Activated T-helper 1 cell treated with anti-CD3 and anti-CD28 coated beads, Interleukin-12 subunit alpha, Interleukin-12 subunit beta, Interleukin-2, Interleukin-4 antibody, amounts not matched to agents 30 ng/mL and 10 ng/mL and 1 ng/mL, durations not matched to agents 14 hours and 24 hours and 36 hours (primary cell): ENCODE data around the gene R3HDM2. TPM values are rescaled to one million over a fixed set of nuclear protein-coding genes. Genes with fewer than 3 reads are reported as not detected.
"Not testable (repeated sequence)": the region's sequence is repeated elsewhere in the genome, so short reads cannot be mapped to it uniquely, and the experiment has no call there.

Source experiments
- DNase-seq: peaks from one replicate; pipeline ENCODE4 v3.0.0; 2021; ENCODE audit warnings: low spot score
- H3K27ac Mint-ChIP-seq: one replicate; pipeline ENCODE4 v1.8.0; 2021; ENCODE audit warnings: mild to moderate bottlenecking, mixed read lengths
- H3K27me3 Mint-ChIP-seq: one replicate; pipeline ENCODE4 v1.8.0; 2022; ENCODE audit warnings: mild to moderate bottlenecking, moderate library complexity, mixed read lengths; ENCODE audit not compliant: insufficient read depth
- H3K36me3 Mint-ChIP-seq: one replicate; pipeline ENCODE4 v1.8.0; 2021; ENCODE audit warnings: low read depth, mixed read lengths
- H3K4me1 Mint-ChIP-seq: one replicate; pipeline ENCODE4 v1.8.0; 2021; ENCODE audit warnings: low read depth, mixed read lengths
- H3K4me3 Mint-ChIP-seq: one replicate; pipeline ENCODE4 v1.8.0; 2021; ENCODE audit warnings: mild to moderate bottlenecking, moderate library complexity, mixed read lengths
- H3K9me3 Mint-ChIP-seq: one replicate; pipeline ENCODE4 v1.8.0; 2021; ENCODE audit warnings: mixed read lengths
- intact Hi-C: fragments of 100-400 bp; cut with micrococcal nuclease; formaldehyde crosslinking; loops from one replicate; pipeline ENCODE4 v1.15.1; 2024
- total RNA-seq: library from RNA; stranded (reverse); gene quantifications from 2 replicates; pipeline ENCODE4 v1.2.3, GENCODE V29; 2022

Gene R3HDM2
- total RNA-seq, 1 donor from 2014 or later: 44.6 TPM

DNA sequence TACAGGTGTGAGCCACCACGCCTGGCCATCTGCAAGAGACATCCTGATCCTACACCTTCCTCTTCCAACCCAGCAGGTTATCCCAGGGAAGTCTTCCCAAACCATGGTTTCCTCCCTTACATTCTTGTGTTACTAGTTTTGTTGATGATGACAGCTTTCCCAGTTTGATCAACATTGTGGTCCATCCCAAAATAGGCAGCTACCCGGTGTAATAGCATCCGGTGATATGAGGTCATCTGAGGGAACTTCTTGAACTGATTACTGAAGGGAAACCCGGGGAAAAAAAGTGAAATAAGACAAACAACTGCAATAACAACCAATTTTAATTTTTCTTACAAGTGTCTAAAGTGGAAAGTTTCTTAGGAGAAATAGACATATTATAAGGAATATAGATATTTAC, 134.6 kb downstream of the R3HDM2 start:
- intact Hi-C loops: no loop called here
- Mint-ChIP-seq H3K4me3 (no peak overlapping the region), H3K36me3 (peaks cover 45% of the 10 kb centered on the region), H3K4me1 (no peaks in the 10 kb centered on the region), H3K9me3 (no peaks in the 10 kb centered on the region), H3K27me3 (no peaks in the 10 kb centered on the region), H3K27ac (no peak overlapping the region)
- no peak for DNase-seq

DNA sequence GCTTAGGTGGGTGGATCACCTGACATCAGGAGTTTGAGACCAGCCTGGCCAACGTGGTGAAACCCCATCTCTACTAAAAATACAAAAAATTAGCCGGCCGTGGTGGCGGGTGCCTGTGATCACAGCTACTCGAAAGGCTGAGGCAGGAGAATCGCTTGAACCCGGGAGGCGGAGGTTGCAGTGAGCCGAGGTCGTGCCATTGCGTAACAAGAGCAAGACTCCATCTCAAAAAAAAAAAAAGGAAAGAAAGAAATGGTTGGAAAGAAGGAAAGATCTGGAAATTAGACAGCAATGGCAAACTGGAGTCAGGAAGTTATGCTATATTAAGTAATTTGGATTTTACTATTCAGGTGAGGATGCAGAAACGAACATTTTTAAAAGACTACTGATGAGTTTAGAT, 148.8 kb downstream of the R3HDM2 start:
- H3K4me1 Mint-ChIP-seq: peaks cover 15% of the 10 kb centered on the region
- DNase-seq, H3K4me3 Mint-ChIP-seq, H3K27me3 Mint-ChIP-seq, H3K9me3 Mint-ChIP-seq, intact Hi-C loops, H3K27ac Mint-ChIP-seq: not testable (repeated sequence)
- peaks cover 34% of the 10 kb centered on the region for H3K36me3 Mint-ChIP-seq

DNA sequence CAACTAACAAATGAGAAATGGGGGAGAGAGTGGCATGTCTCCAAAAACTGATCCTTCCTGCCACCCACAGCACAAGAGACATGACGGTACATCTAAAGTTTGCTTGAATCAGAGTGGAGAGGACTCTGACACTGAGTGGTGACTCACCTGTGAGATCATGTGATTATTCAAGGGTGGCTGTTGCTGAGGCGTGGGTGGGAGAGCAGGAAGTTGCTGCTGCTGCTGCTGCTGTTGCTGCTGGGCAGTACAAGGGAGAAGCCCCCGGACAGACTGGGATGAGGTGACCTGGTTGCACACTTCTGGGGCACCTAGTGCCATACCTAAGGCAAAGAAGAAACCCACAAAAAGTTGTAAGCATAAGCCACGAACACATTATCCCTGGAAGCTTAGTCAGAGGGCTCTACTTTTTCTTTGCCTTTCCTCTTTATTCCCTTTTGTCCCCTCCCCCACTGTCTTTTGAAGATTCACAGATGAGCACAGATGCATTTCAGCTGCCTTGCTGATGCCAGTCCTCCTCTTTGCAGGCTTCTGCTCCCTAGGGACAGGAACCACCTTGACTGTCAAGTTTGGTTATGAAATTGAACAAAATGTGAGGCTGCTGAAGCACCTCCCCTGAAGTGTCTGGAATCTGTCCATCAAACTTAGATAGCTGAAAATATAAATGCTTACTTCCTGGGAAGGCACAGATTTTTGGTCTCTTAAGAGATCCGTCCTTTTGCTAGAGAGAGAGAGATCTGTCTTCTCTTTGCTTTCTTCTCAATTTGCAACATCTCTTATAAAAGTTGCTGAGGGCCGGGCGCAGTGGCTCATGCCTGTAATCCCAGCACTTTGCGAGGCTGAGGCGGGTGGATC, 150.4 kb downstream of the R3HDM2 start:
- H3K4me1 Mint-ChIP-seq: peaks cover 15% of the 10 kb centered on the region
- peak overlapping the region; percentile 92 for H3K27ac Mint-ChIP-seq
- intact Hi-C loops: loop anchor here (1.0 kb wide), 3 partner anchors 17 to 179 kb away; partner anchors contain the start of genes GLI1 and R3HDM2
- H3K9me3 Mint-ChIP-seq: no peaks in the 10 kb centered on the region
- H3K4me3 Mint-ChIP-seq: peak overlapping the region; percentile 50
- peaks cover 35% of the 10 kb centered on the region for H3K36me3 Mint-ChIP-seq
- no peaks in the 10 kb centered on the region for H3K27me3 Mint-ChIP-seq
- peak; percentile 69 for DNase-seq

DNA sequence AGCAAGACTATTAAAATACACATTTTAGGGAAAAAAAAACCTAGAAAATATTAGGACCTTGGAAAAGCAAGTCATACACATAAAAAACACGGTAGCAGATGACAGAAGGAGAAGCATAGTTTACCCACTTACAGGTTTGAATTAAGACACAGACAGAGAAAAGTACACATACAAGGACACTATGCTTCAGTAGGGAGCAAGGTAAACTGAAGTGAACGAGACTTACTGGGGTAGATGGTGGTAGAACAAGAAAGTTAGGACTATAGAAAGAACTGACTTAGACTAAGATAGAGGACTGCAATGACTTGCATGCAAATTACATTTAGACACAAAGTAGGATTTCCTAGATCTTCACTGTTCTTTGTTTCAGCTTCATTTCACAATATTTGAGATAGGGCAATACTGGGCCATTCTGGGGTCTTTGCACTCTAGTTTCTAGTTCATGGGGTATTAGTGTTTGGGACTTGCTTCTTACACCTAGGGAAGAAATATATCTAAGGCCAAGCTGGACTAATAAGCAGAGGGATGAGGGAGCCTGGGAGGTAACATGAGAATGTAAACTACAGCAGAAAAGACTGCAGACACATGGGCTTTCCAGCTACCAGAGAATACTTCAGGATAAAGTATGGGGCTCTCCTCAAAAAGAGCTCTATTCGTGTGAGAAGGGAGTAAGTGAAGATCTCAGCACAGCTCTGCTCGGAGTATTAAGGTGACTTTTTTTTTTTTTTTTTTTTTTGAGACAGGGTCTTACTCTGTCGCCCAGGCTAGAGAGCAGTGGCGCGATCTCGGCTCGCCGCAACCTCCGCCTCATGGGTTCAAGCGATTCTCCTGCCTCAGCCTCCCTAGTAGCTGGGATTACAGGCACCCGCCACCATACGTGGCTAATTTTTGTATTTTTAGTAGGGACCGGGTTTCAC, 152.1 kb downstream of the R3HDM2 start:
- H3K4me1 Mint-ChIP-seq: peaks cover 15% of the 10 kb centered on the region
- intact Hi-C loops: no loop called here
- DNase-seq: no peak
- no peak overlapping the region for H3K4me3 Mint-ChIP-seq
- H3K36me3 Mint-ChIP-seq: peaks cover 40% of the 10 kb centered on the region
- no peaks in the 10 kb centered on the region for H3K27me3 Mint-ChIP-seq
- H3K27ac Mint-ChIP-seq: peak overlapping the region; percentile 62
- H3K9me3 Mint-ChIP-seq: no peaks in the 10 kb centered on the region

DNA sequence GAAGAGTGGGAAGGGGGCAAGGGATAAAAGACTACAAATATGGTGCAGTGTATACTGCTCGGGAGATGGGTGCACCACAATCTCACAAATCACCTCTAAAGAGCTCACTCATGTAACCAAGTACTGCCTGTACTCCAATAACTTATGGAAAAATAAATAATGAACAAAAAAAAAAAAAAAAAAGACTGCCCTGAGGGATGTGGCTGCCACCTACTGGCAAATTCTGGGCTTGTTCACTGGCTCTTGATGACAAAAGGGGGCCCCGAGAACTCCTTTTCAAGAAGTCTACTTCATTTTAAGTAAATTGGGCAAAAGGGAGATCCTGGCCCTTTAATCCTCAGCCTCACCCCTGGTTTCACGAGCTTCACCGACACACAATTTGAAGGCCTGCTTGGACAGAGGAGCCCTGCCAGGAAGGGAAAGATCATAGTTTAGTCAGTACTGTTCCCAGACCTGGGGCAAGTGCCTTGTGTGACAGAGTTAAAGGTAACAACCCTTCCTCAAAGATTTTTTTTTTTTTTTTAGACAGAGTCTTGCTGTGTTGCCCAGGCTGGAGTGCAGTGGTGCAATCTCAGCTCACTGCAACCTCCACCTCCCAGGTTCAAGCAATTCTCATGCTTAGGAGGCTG, 153.8 kb downstream of the R3HDM2 start:
- H3K27ac Mint-ChIP-seq: no peak overlapping the region
- no peak overlapping the region for H3K4me3 Mint-ChIP-seq
- H3K27me3 Mint-ChIP-seq: no peaks in the 10 kb centered on the region
- H3K36me3 Mint-ChIP-seq: peaks cover 42% of the 10 kb centered on the region
- intact Hi-C loops: no loop called here
- DNase-seq: no peak
- no peaks in the 10 kb centered on the region for H3K9me3 Mint-ChIP-seq
- peaks cover 15% of the 10 kb centered on the region for H3K4me1 Mint-ChIP-seq

DNA sequence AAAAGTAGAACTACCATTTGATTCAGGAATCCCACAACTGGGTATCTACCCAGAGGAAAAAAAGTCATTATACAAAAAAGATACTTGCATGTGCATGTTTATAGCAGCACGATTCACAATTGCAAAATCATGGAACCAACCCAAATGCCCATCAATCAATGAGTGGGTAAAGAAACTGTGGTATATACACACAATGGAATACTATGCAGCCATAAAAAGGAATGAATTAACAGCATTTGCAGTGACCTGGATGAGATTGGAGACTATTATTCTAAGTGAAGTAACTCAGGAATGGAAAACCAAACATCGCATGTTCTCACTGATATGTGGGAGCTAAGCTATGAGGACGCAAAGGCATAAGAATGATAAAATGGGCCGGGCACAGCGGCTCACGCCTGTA, 154.6 kb downstream of the R3HDM2 start:
- DNase-seq, intact Hi-C loops, H3K9me3 Mint-ChIP-seq, H3K27ac Mint-ChIP-seq, H3K4me3 Mint-ChIP-seq, H3K27me3 Mint-ChIP-seq: not testable (repeated sequence)
- H3K36me3 Mint-ChIP-seq: peaks cover 42% of the 10 kb centered on the region
- peaks cover 15% of the 10 kb centered on the region for H3K4me1 Mint-ChIP-seq

DNA sequence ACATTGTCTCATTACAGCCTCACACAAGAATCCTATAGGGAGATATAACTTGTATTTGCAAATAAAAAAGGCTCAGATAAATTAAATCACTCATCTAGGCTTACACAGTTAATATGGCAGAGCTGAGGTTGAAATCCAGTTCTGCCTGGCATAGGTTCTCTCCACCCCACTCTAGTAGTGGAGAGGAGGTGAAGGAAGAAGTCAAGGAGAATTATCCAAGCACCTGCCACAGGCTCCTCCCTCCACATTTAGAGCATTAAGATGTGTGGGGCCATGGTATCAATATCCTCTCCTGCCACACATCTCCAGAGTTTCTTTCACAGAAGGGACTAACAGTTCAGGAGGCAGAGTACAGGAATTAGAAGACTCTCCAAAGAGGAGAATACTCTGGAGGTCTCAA, 157.3 kb downstream of the R3HDM2 start:
- Mint-ChIP-seq H3K9me3 (no peaks in the 10 kb centered on the region), H3K4me1 (peaks cover under 1% of the 10 kb centered on the region), H3K27me3 (no peaks in the 10 kb centered on the region), H3K4me3 (no peak overlapping the region), H3K36me3 (peaks cover 44% of the 10 kb centered on the region), H3K27ac (no peak overlapping the region)
- no peak for DNase-seq
- intact Hi-C loops: no loop called here

DNA sequence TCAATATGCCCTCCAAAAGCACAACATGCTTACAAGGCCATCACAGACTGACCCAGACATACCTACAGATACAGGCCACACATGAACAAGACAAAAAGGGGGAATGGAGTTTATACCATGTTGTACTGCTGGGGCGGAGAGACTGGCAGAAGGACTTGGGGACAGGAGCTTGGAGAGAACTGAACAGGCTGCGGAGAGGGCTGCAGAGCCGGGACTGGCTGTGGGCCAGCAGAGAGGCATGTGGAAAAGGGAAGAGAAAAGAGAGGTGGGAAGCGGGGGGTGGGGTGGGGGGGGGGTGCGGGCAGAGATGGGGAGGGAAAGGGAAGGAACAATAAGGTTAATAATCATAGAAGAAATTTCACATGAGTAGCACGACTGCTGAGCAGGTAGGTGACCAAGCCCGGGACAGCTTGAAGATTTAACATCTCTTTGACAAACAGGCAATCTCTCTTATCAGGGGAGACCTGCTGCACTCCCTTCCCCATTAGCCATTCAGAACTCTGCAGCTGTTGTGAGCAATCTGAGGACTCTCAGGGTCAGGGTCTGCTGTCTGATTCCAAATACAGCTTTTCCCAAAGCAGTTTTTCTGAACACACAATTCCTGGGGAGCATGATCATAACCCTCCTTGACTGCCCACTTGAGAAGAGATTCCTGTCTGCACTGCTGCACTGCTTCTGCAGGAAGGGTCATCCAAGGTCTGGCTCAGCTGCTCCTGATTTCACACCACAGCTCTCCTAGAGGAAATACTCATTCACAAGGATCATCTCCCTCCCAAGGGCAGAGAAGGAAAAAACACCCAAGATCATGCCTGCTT, 158.3 kb downstream of the R3HDM2 start:
- Mint-ChIP-seq H3K9me3 (no peaks in the 10 kb centered on the region), H3K4me3 (no peak overlapping the region), H3K27me3 (no peaks in the 10 kb centered on the region), H3K27ac (no peak overlapping the region), H3K4me1 (peaks cover 8% of the 10 kb centered on the region), H3K36me3 (peaks cover 43% of the 10 kb centered on the region)
- intact Hi-C loops: no loop called here
- DNase-seq: no peak

DNA sequence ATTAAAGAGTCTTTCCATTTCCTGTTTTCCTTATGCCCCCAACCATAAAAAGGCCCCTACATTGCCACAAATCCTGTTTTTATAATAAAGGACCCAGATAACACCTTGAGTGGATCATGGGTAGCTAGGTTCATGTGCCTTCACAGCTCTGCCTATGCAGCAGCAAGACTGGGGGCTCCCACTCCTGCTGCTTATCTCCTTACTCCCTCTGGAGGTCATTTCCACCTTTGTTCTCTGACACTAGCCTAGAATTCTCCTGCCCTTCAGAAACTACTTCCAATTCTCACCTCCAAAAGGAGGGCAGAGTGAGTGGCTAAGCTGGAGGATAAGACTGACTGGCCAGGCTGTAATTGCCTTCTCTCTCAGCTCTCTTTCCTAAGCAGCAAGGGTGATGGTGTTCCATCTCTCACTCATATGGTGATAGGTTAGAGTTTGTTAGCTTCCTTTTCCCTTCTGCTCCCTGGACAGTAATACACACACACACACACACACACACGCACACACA, 159.8 kb downstream of the R3HDM2 start:
- intact Hi-C loops: no loop called here
- Mint-ChIP-seq H3K36me3 (peaks cover 43% of the 10 kb centered on the region), H3K4me1 (peaks cover 8% of the 10 kb centered on the region)

DNA sequence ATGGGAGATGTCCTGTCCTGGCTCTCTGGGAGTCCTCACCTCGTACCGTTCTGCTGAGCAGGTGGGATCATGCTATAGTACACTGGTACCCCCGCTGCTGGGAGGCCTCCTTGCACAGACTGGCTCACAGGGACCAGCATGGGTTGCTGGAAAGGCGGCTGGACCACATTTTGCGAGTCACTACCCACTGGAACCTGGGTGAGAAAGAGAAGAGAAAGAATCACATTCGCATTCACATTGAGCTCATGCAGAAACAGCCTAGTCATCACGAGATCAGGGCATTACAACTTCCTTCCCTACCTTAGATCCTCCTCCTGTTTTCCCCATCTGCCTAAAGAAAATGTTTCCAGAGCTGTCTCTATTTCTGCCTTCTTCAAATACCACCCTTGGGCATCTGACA, 162.6 kb downstream of the R3HDM2 start:
- Mint-ChIP-seq H3K4me1 (peaks cover 12% of the 10 kb centered on the region), H3K36me3 (peaks cover 32% of the 10 kb centered on the region), H3K27ac (peak overlapping the region; percentile 74), H3K27me3 (no peaks in the 10 kb centered on the region), H3K9me3 (no peaks in the 10 kb centered on the region), H3K4me3 (no peak overlapping the region)
- intact Hi-C loops: no loop called here
- DNase-seq: no peak

More for the DNA sequence above, 159.8 kb downstream of the R3HDM2 start:
- Mint-ChIP-seq H3K4me3 (no peak overlapping the region), H3K27ac (no peak overlapping the region), H3K27me3 (no peaks in the 10 kb centered on the region), H3K9me3 (no peaks in the 10 kb centered on the region)
- DNase-seq: no peak

DNA sequence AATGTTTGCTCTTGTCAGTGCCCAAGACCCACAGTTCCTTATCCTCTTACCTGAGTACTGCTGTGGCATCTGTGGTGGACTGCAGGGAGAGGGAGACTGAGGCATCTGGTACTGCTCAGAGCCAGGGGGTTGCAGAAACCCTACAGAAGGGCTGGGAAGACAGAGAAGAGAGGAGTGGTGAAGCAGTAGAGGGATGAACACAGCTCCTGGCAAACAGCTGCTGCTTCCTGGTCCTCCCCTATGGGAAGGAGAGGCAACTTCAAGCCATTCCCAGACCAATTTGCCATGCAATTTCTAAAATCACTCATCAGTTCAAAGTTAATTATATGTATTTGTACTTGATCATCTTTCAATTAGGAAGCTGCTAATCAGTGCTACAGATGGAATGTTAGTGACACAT, 164.2 kb downstream of the R3HDM2 start:
- DNase-seq: no peak
- H3K4me1 Mint-ChIP-seq: peaks cover 12% of the 10 kb centered on the region
- peak overlapping the region; percentile 32 for H3K27ac Mint-ChIP-seq
- intact Hi-C loops: no loop called here
- no peaks in the 10 kb centered on the region for H3K27me3 Mint-ChIP-seq
- peaks cover 25% of the 10 kb centered on the region for H3K36me3 Mint-ChIP-seq
- no peak overlapping the region for H3K4me3 Mint-ChIP-seq
- H3K9me3 Mint-ChIP-seq: no peaks in the 10 kb centered on the region

DNA sequence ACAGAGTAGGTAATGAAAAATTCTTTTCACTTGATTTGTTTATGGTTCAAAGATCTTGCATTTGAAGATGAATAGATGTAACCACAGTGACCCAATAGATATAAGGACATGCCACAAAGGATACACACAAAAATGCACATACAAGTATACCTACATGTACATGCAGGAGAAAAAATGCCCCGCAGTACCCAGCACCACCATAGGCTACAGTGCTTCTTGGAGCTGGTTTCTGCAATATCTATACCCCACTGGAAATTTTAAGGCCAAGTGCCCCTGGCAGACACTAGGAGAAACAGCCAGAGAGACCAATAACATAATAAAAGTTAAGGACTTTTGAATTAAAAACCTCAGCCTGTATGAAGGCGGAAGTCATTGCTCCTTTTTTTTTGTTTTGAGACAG, 167.7 kb downstream of the R3HDM2 start:
- no peaks in the 10 kb centered on the region for H3K27me3 Mint-ChIP-seq
- no peak overlapping the region for H3K4me3 Mint-ChIP-seq
- intact Hi-C loops: loop anchor here (1.0 kb wide), 3 partner anchors 17 to 199 kb away; no protein-coding TSS in a partner anchor
- H3K36me3 Mint-ChIP-seq: peaks cover 10% of the 10 kb centered on the region
- no peaks in the 10 kb centered on the region for H3K9me3 Mint-ChIP-seq
- no peak overlapping the region for H3K27ac Mint-ChIP-seq
- H3K4me1 Mint-ChIP-seq: peaks cover 7% of the 10 kb centered on the region
- no peak for DNase-seq
